K562 (cell line): ENCODE results near the gene SAT1.

Source experiments
- CREM ChIP-seq: IDR thresholded peaks from 2 replicates; pipeline ENCODE4 v1.6.1; 2014; ENCODE audit warnings: antibody characterized with exemption, low read depth
- CTCF ChIP-seq, 3 experiments: IDR thresholded peaks in 2 of 3; conservative IDR thresholded peaks in 1 of 3; 2 replicates each; pipeline ENCODE4 v1.5.1; 2011 to 2012; ENCODE audit warnings: low read length in 3 of 3, mild to moderate bottlenecking in 3 of 3, control low read depth in 2 of 3, improper control_type of control experiment in 1 of 3, inconsistent platforms in 1 of 3, low read depth in 1 of 3, mixed read lengths in 1 of 3, moderate library complexity in 1 of 3; ENCODE audit not compliant: insufficient read depth in 2 of 3
- GTF2A2 ChIP-seq: IDR thresholded peaks from 2 replicates; pipeline ENCODE4 v1.6.1; 2016; ENCODE audit warnings: mild to moderate bottlenecking, missing genetic modification characterization, missing compliant biosample characterization
- HNRNPH1 ChIP-seq: fragments of 200-400 bp; formaldehyde crosslinking; optimal IDR thresholded peaks from 2 replicates; pipeline ENCODE3; 2017; ENCODE audit warnings: low read depth, mild to moderate bottlenecking, low read length, moderate library complexity
- JUNB ChIP-seq: fragments of 450-650 bp; formaldehyde crosslinking; conservative IDR thresholded peaks from 2 replicates; pipeline ENCODE4 v1.4.0; 2020; ENCODE audit warnings: mild to moderate bottlenecking
- NKRF ChIP-seq: fragments of 450-650 bp; IDR thresholded peaks from 2 replicates; pipeline ENCODE4 v1.6.1; 2016; ENCODE audit warnings: borderline replicate concordance
- NR2C2 ChIP-seq, 2 experiments: fragments of 200-800 bp in 1 of 2; sonication (Bioruptor generic) in 1 of 2; sonication (generic) in 1 of 2; formaldehyde crosslinking in 1 of 2; IDR thresholded peaks; 2 replicates each; pipeline versions ENCODE4 v1.6.1 to v1.8.0; 2016 to 2022; ENCODE audit warnings: mild to moderate bottlenecking in 1 of 2, missing compliant biosample characterization in 1 of 2, missing genetic modification characterization in 1 of 2, missing genetic modification reagents in 1 of 2
- PML ChIP-seq: IDR thresholded peaks from 2 replicates; pipeline ENCODE4 v1.6.1; 2012; ENCODE audit warnings: low read length, inconsistent platforms
- POLR2A ChIP-seq: fragments of 450-650 bp; conservative IDR thresholded peaks from 2 replicates; pipeline ENCODE4 v1.6.1; 2016
- POLR2AphosphoS5 ChIP-seq: IDR thresholded peaks from 2 replicates; pipeline ENCODE4 v1.6.1; 2011; ENCODE audit warnings: mild to moderate bottlenecking, low read depth, low read length, moderate library complexity; ENCODE audit not compliant: control insufficient read depth, insufficient read depth
- PRPF4 ChIP-seq: fragments of 200-400 bp; formaldehyde crosslinking; IDR thresholded peaks from one replicate; pipeline ENCODE4 v1.6.1; 2017; ENCODE audit warnings: low read length, low read depth, mild to moderate bottlenecking; ENCODE audit not compliant: insufficient read depth, poor library complexity, severe bottlenecking
- YBX1 ChIP-seq: fragments of 450-650 bp; IDR thresholded peaks from 2 replicates; pipeline ENCODE4 v1.7.1; 2016; ENCODE audit warnings: mild to moderate bottlenecking

- TF ChIP-seq YBX1 (no peak), PRPF4 (no peak), HNRNPH1 (no peak), JUNB (CRISPR knock-in tag) (no peak), CTCF (IDR thresholded peaks at IDR 0.05 in 2 of 3, conservative IDR thresholded peaks at IDR 0.05 in 1 of 3; ENCODE audit: insufficient read depth in 2 of 3, low read depth in 1 of 3, low read length in 3 of 3) (no peak), PML (no peak), POLR2A (no peak), GTF2A2 (tag) (no peak), NKRF (no peak), CREM (no peak), NR2C2 (CRISPR knock-in tag; IDR thresholded peaks at IDR 0.05) (no peak), NR2C2 (tag; IDR thresholded peaks at IDR 0.05) (no peak), POLR2AphosphoS5 (no peak)
Measured at GRCh38 chrX:23822841-23823240, 39.9 kb downstream of the SAT1 start.
